Gastroesophageal sphincter (tissue), 4 donors: ENCODE measurements around the gene BAZ1A. TPM values are rescaled to one million over a fixed set of nuclear protein-coding genes. Genes with fewer than 3 reads are reported as not detected.

ENCODE experiments used
- ATAC-seq: fragments of 150-250 bp; one replicate; pipeline ENCODE4 v1.9.1; 2016; ENCODE audit warnings: mild to moderate bottlenecking, moderate library complexity
- H3K27ac ChIP-seq, 4 donors: fragments of 200-600 bp; sonication (generic) in 3 of 4; 1 replicate in 3 of 4; 2 replicates in 1 of 4; pipeline ENCODE4 v1.5.1; 2016 to 2019
- H3K27me3 ChIP-seq: fragments of 200-600 bp; sonication (generic); one replicate; pipeline ENCODE4 v1.5.1; 2019
- H3K36me3 ChIP-seq, 2 donors: fragments of 200-600 bp; sonication (generic); one replicate each; pipeline ENCODE4 v1.5.1; 2019; ENCODE audit warnings: control low read depth in 1 of 2
- H3K4me1 ChIP-seq, 3 donors: fragments of 200-600 bp; sonication (generic); 1 replicate in 2 of 3; 2 replicates in 1 of 3; pipeline ENCODE4 v1.5.1; 2016 to 2019; ENCODE audit warnings: control low read depth in 2 of 3
- H3K4me3 ChIP-seq, 2 donors: fragments of 200-600 bp; sonication (generic); one replicate each; pipeline ENCODE4 v1.5.1; 2019; ENCODE audit warnings: mild to moderate bottlenecking in 1 of 2, moderate library complexity in 1 of 2
- H3K9me3 ChIP-seq, 3 donors: fragments of 200-600 bp; sonication (generic); one replicate each; pipeline ENCODE4 v1.5.1; 2017 to 2019; ENCODE audit warnings: control low read depth in 2 of 3
- EP300 ChIP-seq: sonication (generic); formaldehyde crosslinking; IDR thresholded peaks from one replicate; pipeline ENCODE4 v1.6.1; 2017; ENCODE audit warnings: antibody characterized with exemption, mild to moderate bottlenecking
- POLR2A ChIP-seq, 2 donors: fragments of 450-650 bp; IDR thresholded peaks; one replicate each; pipeline ENCODE4 v1.6.1; 2017; ENCODE audit warnings: antibody characterized with exemption in 2 of 2, mild to moderate bottlenecking in 2 of 2, moderate library complexity in 1 of 2
- POLR2AphosphoS5 ChIP-seq: sonication (generic); formaldehyde crosslinking; IDR thresholded peaks from one replicate; pipeline ENCODE4 v1.6.1; 2017; ENCODE audit warnings: antibody characterized with exemption
- WGBS, 2 donors: methylation state at CpG; one replicate each; pipeline ENCODE4 v1.1.5; 2018; ENCODE audit warnings: low coverage in 1 of 2; 5-methylcytosine and 5-hydroxymethylcytosine counted together
- total RNA-seq, 4 donors: library from RNA; depleted of rRNA; stranded (reverse); fragments of >200 nt; gene quantifications; one replicate each; pipeline ENCODE4 v1.1.0, GENCODE V29; 2016
- TF ChIP-seq, protein P1 (sequence below), 4 experiments: fragments of 200-600 bp in 2 of 4; fragments of 450-650 bp in 2 of 4; sonication (generic) in 1 of 4; IDR thresholded peaks; one replicate each; pipeline ENCODE4 v1.5.1; 2017 to 2019; ENCODE audit warnings: antibody characterized with exemption in 4 of 4, mild to moderate bottlenecking in 2 of 4, moderate library complexity in 2 of 4

The BAZ1A gene
- total RNA-seq, 4 donors from 2014 or later = 17.0 to 36.9 (median 21.6) TPM

GRCh38 chr14:34715127-34715863, 159.9 kb downstream of the BAZ1A start:
- WGBS, 2 donors = 26 to 28% methylated on average over 8 of the region's 8 CpGs
- TF ChIP-seq EP300 = no peak
- no peak for TF ChIP-seq POLR2AphosphoS5
- no peak for TF ChIP-seq POLR2A (IDR thresholded peaks at IDR 0.05)
- TF ChIP-seq, protein P1, sequence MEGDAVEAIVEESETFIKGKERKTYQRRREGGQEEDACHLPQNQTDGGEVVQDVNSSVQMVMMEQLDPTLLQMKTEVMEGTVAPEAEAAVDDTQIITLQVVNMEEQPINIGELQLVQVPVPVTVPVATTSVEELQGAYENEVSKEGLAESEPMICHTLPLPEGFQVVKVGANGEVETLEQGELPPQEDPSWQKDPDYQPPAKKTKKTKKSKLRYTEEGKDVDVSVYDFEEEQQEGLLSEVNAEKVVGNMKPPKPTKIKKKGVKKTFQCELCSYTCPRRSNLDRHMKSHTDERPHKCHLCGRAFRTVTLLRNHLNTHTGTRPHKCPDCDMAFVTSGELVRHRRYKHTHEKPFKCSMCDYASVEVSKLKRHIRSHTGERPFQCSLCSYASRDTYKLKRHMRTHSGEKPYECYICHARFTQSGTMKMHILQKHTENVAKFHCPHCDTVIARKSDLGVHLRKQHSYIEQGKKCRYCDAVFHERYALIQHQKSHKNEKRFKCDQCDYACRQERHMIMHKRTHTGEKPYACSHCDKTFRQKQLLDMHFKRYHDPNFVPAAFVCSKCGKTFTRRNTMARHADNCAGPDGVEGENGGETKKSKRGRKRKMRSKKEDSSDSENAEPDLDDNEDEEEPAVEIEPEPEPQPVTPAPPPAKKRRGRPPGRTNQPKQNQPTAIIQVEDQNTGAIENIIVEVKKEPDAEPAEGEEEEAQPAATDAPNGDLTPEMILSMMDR (IDR thresholded peaks at IDR 0.05) = no peak
- Histone ChIP-seq H3K4me1 (peaks cover 5 to 46% (median 11%) of the 10 kb centered on the region in 3 donors), H3K27me3 (no peaks in the 10 kb centered on the region), H3K36me3 (peaks cover 5 to 13% of the 10 kb centered on the region in 2 donors), H3K4me3 (peak overlapping the region; percentile 90 to 100), H3K9me3 (no peaks in the 10 kb centered on the region), H3K27ac (peak overlapping the region; percentile 98 to 100 (median 100))
- ATAC-seq = no peak

GRCh38 chr14:34714320-34715126, 160.6 kb downstream of the BAZ1A start, which contains the start of gene CFL2:
Gene CFL2 (minus strand): TSS chr14:34714593. CDS start chr14:34714540, 53 bp downstream.
- peaks cover 5 to 54% (median 11%) of the 10 kb centered on the region in 3 donors for H3K4me1 ChIP-seq
- peak within 1 kb of the TSS; percentile 90 to 100 for H3K4me3 ChIP-seq
- WGBS, 2 donors = 0% methylated on average over 1 to 6 of the region's 76 CpGs
- peak; percentile 94 for ATAC-seq
- peak; percentile 88 to 89 for TF ChIP-seq POLR2A (IDR thresholded peaks at IDR 0.05)
- TF ChIP-seq EP300 = no peak
- TF ChIP-seq, protein P1 (IDR thresholded peaks at IDR 0.05) = no peak
- peak; percentile 95 for TF ChIP-seq POLR2AphosphoS5
- peaks cover 5 to 13% of the 10 kb centered on the region in 2 donors for H3K36me3 ChIP-seq
- peak within 1 kb of the TSS; percentile 98 to 100 (median 100) for H3K27ac ChIP-seq
- no peaks in the 10 kb centered on the region for H3K27me3 ChIP-seq
- no peaks in the 10 kb centered on the region for H3K9me3 ChIP-seq

DNA sequence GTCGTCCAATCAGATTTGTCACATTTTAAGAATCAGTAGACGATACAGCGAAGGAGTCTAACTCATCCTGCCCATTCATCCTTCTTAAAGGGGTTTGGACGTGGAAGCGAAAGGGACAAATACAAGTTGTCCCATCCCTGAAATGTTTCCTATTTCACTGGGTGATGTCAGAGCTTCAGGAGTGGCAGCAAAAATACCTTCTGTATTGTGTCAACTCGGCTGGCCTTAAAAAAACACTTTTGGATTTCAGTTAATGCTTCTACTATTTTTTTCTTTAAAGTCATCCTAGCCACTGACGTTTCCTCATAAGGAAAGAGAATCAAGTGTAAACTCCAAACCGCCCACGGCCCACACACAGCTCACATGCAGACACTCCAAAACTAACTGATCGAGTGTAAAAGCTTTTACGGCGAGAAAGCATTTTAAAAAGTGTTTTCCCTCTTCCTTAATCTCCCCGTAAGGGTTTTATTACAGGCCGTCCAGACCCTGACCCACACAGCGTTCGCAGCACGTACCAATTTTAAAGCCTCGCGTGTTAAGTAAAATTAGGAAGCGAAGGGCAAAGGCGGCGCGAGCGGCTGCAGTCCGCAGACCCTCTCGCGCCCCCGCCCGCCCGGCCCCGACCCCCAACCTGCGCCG, 161.4 kb downstream of the BAZ1A start:
- TF ChIP-seq POLR2AphosphoS5 (peak; percentile 96), EP300 (peak; percentile 33), POLR2A (IDR thresholded peaks at IDR 0.05) (peak; percentile 21 to 60)
- TF ChIP-seq, protein P1 (IDR thresholded peaks at IDR 0.05) = no peak
- Histone ChIP-seq H3K4me3 (peak overlapping the region; percentile 90 to 100), H3K9me3 (no peaks in the 10 kb centered on the region), H3K27ac (peak overlapping the region; percentile 98 to 100 (median 100)), H3K36me3 (peaks cover 5 to 13% of the 10 kb centered on the region in 2 donors), H3K4me1 (peaks cover 5 to 60% (median 11%) of the 10 kb centered on the region in 3 donors), H3K27me3 (no peaks in the 10 kb centered on the region)
- WGBS, 2 donors = 0 to 1% methylated on average over 11 to 19 of the region's 33 CpGs
- peak; percentile 74 for ATAC-seq

- TF ChIP-seq, protein P1 (IDR thresholded peaks at IDR 0.05) = no peak
- TF ChIP-seq EP300 = no peak
- TF ChIP-seq POLR2A (IDR thresholded peaks at IDR 0.05) = no peak
- no peak for TF ChIP-seq POLR2AphosphoS5
- H3K9me3 ChIP-seq = no peaks in the 10 kb centered on the region
- ATAC-seq = no peak
- peaks cover 5 to 66% (median 11%) of the 10 kb centered on the region in 3 donors for H3K4me1 ChIP-seq
- peaks cover 5 to 13% of the 10 kb centered on the region in 2 donors for H3K36me3 ChIP-seq
- H3K27me3 ChIP-seq = no peaks in the 10 kb centered on the region
- 10 to 29% methylated on average over 6 of the region's 6 CpGs for WGBS, 2 donors
- peak overlapping the region; percentile 98 to 100 (median 100) for H3K27ac ChIP-seq
- H3K4me3 ChIP-seq = peak overlapping the region; percentile 90 to 100
Observed at GRCh38 chr14:34713122-34713680, 162.0 kb downstream of the BAZ1A start.
